OCI-LY3 (cell line): ENCODE results near the gene HSD17B13.

Experiments
- H2AFZ ChIP-seq: fragments of 200-600, 300-600 bp; shearing (Covaris generic); 2 replicates; pipeline ENCODE4 v1.6.0; 2014; ENCODE audit warnings: antibody characterized with exemption, low read depth, low read length
- H3K27ac ChIP-seq: fragments of 200-600, 300-600 bp; sonication (generic); 2 replicates; pipeline ENCODE4 v1.5.1; 2014; ENCODE audit warnings: mild to moderate bottlenecking, low read length, moderate library complexity, mixed read lengths
- H3K27me3 ChIP-seq: fragments of 200-600, 300-600 bp; sonication (generic); 2 replicates; pipeline ENCODE4 v1.6.1; 2014; ENCODE audit warnings: low read depth, low read length, mixed read lengths
- H3K36me3 ChIP-seq: fragments of 200-600, 300-600 bp; sonication (generic); replicated peaks from 2 replicates; pipeline ENCODE3; 2014; ENCODE audit warnings: low read depth, low read length, mixed read lengths
- H3K4me1 ChIP-seq: fragments of 300-600, 200-600 bp; sonication (generic); 2 replicates; pipeline ENCODE4 v1.6.1; 2014; ENCODE audit warnings: low read length, mixed read lengths
- H3K4me2 ChIP-seq: fragments of 200-600, 300-600 bp; sonication (generic); 2 replicates; pipeline ENCODE4 v1.6.1; 2014; ENCODE audit warnings: low read length, mixed read lengths
- H3K4me3 ChIP-seq: fragments of 300-600, 200-600 bp; sonication (generic); 2 replicates; pipeline ENCODE4 v1.5.1; 2014; ENCODE audit warnings: antibody characterized with exemption, mild to moderate bottlenecking, low read length, moderate library complexity
- H3K79me2 ChIP-seq: fragments of 300-600, 200-600 bp; shearing (Covaris generic); 2 replicates; pipeline ENCODE4 v1.6.1; 2014; ENCODE audit warnings: mild to moderate bottlenecking, low read length, mixed read lengths
- H3K9ac ChIP-seq: fragments of 300-600, 200-600 bp; shearing (Covaris generic); 2 replicates; pipeline ENCODE4 v1.6.0; 2014; ENCODE audit warnings: mild to moderate bottlenecking, low read length, moderate library complexity
- H3K9me3 ChIP-seq: fragments of 200-600, 300-600 bp; shearing (Covaris generic); 2 replicates; pipeline ENCODE4 v1.6.1; 2014; ENCODE audit warnings: low read length, mixed read lengths; ENCODE audit not compliant: insufficient read depth
- H4K20me1 ChIP-seq: fragments of 200-600, 300-600 bp; sonication (generic); 2 replicates; pipeline ENCODE4 v1.6.1; 2016; ENCODE audit warnings: low read length, mixed read lengths; ENCODE audit not compliant: insufficient read depth
- EZH2phosphoT487 ChIP-seq: fragments of 200-600 bp; shearing (Covaris generic); IDR thresholded peaks from 2 replicates; pipeline ENCODE4 v1.6.1; 2018; ENCODE audit warnings: antibody characterized with exemption, mixed run types, low read depth
- TF ChIP-seq, protein P1 (sequence below): fragments of 200-600, 300-600 bp; sonication (generic); IDR thresholded peaks from 2 replicates; pipeline ENCODE4 v1.5.1; 2014; ENCODE audit warnings: antibody characterized with exemption, low read length, low read depth

The HSD17B13 gene

DNA sequence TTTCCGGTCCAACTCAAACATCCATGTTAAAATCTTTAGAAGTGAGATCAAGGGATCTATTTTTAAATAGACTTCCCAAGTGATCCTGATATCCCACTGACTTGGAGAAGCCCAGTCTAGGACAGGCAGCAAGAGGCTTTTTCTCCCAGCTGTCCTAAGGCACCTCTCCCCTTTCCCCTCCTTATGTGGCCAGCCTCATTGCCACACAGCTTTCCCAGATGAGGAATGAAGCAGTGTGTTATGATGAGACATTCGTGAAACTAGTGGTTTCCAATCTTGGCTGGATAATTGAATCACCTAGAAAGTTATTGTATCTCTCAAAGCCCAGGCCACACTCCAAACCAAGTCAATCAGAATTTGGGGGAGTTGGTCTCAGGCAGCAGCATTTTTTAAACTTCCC, 16.8 kb upstream of the HSD17B13 start:
- TF ChIP-seq EZH2phosphoT487, result no peak
- TF ChIP-seq, protein P1, sequence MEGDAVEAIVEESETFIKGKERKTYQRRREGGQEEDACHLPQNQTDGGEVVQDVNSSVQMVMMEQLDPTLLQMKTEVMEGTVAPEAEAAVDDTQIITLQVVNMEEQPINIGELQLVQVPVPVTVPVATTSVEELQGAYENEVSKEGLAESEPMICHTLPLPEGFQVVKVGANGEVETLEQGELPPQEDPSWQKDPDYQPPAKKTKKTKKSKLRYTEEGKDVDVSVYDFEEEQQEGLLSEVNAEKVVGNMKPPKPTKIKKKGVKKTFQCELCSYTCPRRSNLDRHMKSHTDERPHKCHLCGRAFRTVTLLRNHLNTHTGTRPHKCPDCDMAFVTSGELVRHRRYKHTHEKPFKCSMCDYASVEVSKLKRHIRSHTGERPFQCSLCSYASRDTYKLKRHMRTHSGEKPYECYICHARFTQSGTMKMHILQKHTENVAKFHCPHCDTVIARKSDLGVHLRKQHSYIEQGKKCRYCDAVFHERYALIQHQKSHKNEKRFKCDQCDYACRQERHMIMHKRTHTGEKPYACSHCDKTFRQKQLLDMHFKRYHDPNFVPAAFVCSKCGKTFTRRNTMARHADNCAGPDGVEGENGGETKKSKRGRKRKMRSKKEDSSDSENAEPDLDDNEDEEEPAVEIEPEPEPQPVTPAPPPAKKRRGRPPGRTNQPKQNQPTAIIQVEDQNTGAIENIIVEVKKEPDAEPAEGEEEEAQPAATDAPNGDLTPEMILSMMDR, result no peak
- Histone ChIP-seq H3K4me2 (no peak overlapping the region), H3K79me2 (no peaks in the 10 kb centered on the region), H3K27me3 (no peaks in the 10 kb centered on the region), H2AFZ (no peak overlapping the region), H3K36me3 (peaks cover 4% of the 10 kb centered on the region), H3K9ac (no peak overlapping the region), H3K4me3 (no peak overlapping the region), H3K4me1 (peaks cover 7% of the 10 kb centered on the region), H4K20me1 (no peaks in the 10 kb centered on the region), H3K9me3 (no peaks in the 10 kb centered on the region), H3K27ac (no peak overlapping the region)

DNA sequence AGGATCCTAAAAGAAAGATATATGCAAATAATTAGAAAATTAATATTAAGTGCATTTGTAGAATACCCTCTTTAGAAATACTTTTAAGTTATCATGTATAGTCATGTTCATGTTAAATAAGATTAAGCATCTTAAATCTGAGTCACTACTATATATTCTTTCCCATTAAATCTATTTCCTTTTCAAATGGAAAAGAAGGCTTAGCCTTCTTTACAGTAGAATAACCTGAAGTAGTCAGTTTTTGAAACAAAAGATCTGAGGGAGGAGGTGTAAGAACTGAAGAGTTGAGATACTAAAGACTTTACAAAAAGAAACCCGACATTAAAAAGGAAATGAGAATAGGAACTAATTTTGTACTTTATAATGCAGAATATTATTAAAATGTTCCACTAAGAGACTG, 14.7 kb upstream of the HSD17B13 start:
- H2AFZ ChIP-seq, result no peak overlapping the region
- H3K27ac ChIP-seq, result no peak overlapping the region
- TF ChIP-seq, protein P1, result no peak
- no peak for TF ChIP-seq EZH2phosphoT487
- peaks cover 6% of the 10 kb centered on the region; the same call in 1 of the 2 replicates for H3K9me3 ChIP-seq
- no peaks in the 10 kb centered on the region for H4K20me1 ChIP-seq
- peaks cover 14% of the 10 kb centered on the region for H3K36me3 ChIP-seq
- H3K9ac ChIP-seq, result no peak overlapping the region
- H3K27me3 ChIP-seq, result no peaks in the 10 kb centered on the region
- peak overlapping the region; percentile 2; the same call in 1 of the 2 replicates for H3K4me2 ChIP-seq
- no peaks in the 10 kb centered on the region for H3K79me2 ChIP-seq
- H3K4me3 ChIP-seq, result no peak overlapping the region
- H3K4me1 ChIP-seq, result peaks cover 7% of the 10 kb centered on the region

DNA sequence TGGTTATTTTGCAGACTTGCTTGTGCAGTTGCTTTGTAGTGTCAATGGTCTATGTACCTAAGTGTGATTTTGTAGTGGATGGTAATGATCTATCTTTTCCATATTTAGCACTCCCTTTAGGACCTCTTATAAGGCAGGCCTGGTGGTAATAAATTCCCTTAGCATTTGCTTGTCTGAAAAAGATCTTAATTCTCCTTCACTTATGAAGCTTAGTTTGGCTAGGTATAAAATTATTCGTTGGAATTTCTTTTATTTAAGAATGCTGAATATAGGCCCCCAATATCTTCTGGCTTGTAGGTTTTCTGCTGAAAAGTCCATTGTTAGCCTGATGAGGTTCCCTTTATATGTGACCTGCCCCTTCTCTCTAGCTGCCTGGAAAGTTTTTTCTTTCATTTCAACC, 10.6 kb upstream of the HSD17B13 start:
- Histone ChIP-seq H3K4me2 (no peak overlapping the region), H3K79me2 (no peaks in the 10 kb centered on the region), H3K9ac (no peak overlapping the region), H3K27me3 (no peaks in the 10 kb centered on the region), H3K4me3 (no peak overlapping the region), H3K27ac (no peak overlapping the region), H3K9me3 (peaks cover 6% of the 10 kb centered on the region; the same call in 1 of the 2 replicates), H3K4me1 (peaks cover 7% of the 10 kb centered on the region), H4K20me1 (no peaks in the 10 kb centered on the region), H3K36me3 (peaks cover 14% of the 10 kb centered on the region), H2AFZ (no peak overlapping the region)
- TF ChIP-seq EZH2phosphoT487, result no peak
- TF ChIP-seq, protein P1, result no peak

DNA sequence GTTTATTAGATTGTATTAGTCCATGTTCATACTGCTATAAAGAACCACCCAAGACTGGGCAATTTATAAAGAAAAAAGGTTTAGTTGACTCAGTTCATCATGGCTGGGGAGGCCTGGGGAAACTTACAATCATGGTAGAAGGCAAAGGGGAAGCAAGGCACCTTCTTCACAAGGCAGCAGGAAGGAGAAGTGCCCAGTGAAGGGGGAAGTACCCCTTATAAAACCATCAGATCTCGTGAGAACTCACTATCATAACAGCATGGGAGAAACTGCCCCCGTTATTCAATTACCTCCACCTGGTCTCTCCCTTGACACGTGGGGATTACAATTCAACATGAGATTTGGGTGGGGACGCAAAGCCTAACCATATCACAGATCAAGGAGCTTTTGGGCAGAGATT, 8.1 kb upstream of the HSD17B13 start:
- no peaks in the 10 kb centered on the region for H3K4me1 ChIP-seq
- H3K9ac ChIP-seq, result no peak overlapping the region
- H3K79me2 ChIP-seq, result no peaks in the 10 kb centered on the region
- H3K4me2 ChIP-seq, result no peak overlapping the region
- H4K20me1 ChIP-seq, result no peaks in the 10 kb centered on the region
- peaks cover 6% of the 10 kb centered on the region; the same call in 1 of the 2 replicates for H3K9me3 ChIP-seq
- peaks cover 11% of the 10 kb centered on the region for H3K36me3 ChIP-seq
- H3K27me3 ChIP-seq, result no peaks in the 10 kb centered on the region
- H3K4me3 ChIP-seq, result no peak overlapping the region
- H2AFZ ChIP-seq, result no peak overlapping the region
- TF ChIP-seq, protein P1, result no peak
- TF ChIP-seq EZH2phosphoT487, result no peak
- no peak overlapping the region for H3K27ac ChIP-seq
